ENCODE data around the gene KIF21A.

DNA sequence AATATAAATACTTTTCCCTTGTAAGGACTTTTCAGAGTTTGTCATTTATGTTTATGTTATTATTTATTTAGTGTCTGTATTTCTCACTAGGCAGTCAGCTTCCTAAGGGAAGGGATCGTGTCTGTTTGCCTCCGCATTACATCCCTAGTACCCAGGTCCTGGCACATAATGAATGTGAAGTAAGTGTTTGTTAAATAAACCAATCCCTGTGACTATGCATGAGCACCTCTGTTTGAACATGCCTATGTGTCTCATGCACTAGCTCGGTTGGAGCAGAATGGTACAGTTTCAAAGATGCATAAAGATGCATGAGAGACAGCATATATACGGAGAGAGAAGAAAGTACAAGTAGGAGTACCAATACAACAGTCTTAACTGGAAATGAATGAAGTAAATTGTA lies 99.3 kb downstream of the KIF21A start:
- TF ChIP-seq, protein P1, sequence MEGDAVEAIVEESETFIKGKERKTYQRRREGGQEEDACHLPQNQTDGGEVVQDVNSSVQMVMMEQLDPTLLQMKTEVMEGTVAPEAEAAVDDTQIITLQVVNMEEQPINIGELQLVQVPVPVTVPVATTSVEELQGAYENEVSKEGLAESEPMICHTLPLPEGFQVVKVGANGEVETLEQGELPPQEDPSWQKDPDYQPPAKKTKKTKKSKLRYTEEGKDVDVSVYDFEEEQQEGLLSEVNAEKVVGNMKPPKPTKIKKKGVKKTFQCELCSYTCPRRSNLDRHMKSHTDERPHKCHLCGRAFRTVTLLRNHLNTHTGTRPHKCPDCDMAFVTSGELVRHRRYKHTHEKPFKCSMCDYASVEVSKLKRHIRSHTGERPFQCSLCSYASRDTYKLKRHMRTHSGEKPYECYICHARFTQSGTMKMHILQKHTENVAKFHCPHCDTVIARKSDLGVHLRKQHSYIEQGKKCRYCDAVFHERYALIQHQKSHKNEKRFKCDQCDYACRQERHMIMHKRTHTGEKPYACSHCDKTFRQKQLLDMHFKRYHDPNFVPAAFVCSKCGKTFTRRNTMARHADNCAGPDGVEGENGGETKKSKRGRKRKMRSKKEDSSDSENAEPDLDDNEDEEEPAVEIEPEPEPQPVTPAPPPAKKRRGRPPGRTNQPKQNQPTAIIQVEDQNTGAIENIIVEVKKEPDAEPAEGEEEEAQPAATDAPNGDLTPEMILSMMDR (IDR thresholded peaks at IDR 0.05) = no peak
- no peak for TF ChIP-seq POLR2A (IDR thresholded peaks at IDR 0.05)

Data from lower leg skin (tissue), 3 donors.